ENCODE measurements around the gene SYVN1. TPM values are rescaled to one million over a fixed set of nuclear protein-coding genes. Genes with fewer than 3 reads are reported as not detected.

SYVN1 gene
- total RNA-seq, 1 experiment from 2014 or later: 34.8 TPM

- TF ChIP-seq MAX (CRISPR knock-in tag; IDR thresholded peaks at IDR 0.05): peak; percentile 74; the same call in 1 of the 2 replicates
Measured at GRCh38 chr11:65117206-65118096, 16.9 kb downstream of the SYVN1 start, which contains the start of gene ZNHIT2 (continued).

- ChIA-PET CTCF (interaction anchor here (0.9 to 2.9 kb wide), 15 partner anchors 9 to 338 kb away, joined by 3 to 18 read pairs (median 7); partner anchors contain the start of genes ARL2, CAPN1, CDC42BPG and CDC42EP2), POLR2A (interaction anchor here (0.6 to 2.3 kb wide), 4 partner anchors 21 to 84 kb away, joined by 3 to 11 read pairs (median 4); partner anchors contain the start of gene CAPN1)
- H3K4me1 Mint-ChIP-seq: peaks cover 19% of the 10 kb centered on the region
- peak overlapping the region; percentile 86 for H3K27ac Mint-ChIP-seq
- H3K9me3 Mint-ChIP-seq: no peaks in the 10 kb centered on the region
- H3K27me3 Mint-ChIP-seq (ENCODE audit: low read depth): no peaks in the 10 kb centered on the region
- DNase-seq (ENCODE audit: low spot score): no peak
- ATAC-seq: peak; percentile 0; the same call in 1 of the 2 replicates
- H3K36me3 Mint-ChIP-seq: peaks cover 33% of the 10 kb centered on the region
- peak overlapping the region; percentile 86 for H3K4me3 Mint-ChIP-seq
- TF ChIP-seq ATF1 (CRISPR knock-in tag; IDR thresholded peaks at IDR 0.05) (peak; percentile 69; the same call in 1 of the 2 replicates), ETV6 (CRISPR knock-in tag; IDR thresholded peaks at IDR 0.05) (no peak), NFATC4 (CRISPR knock-in tag; IDR thresholded peaks at IDR 0.05) (no peak), NFE2L1 (CRISPR knock-in tag; IDR thresholded peaks at IDR 0.05) (peak; percentile 87), TEAD4 (CRISPR knock-in tag; IDR thresholded peaks at IDR 0.05) (no peak), ARID4B (CRISPR knock-in tag; IDR thresholded peaks at IDR 0.05; ENCODE audit: borderline replicate concordance) (peak; percentile 94), STAT6 (CRISPR knock-in tag; conservative IDR thresholded peaks at IDR 0.05; ENCODE audit: low read depth) (no peak), IRF2 (CRISPR knock-in tag; IDR thresholded peaks at IDR 0.05; ENCODE audit: borderline replicate concordance, low read depth) (no peak; the same call in 1 of the 2 replicates), ZNF425 (CRISPR knock-in tag; conservative IDR thresholded peaks at IDR 0.05) (no peak), ZNF219 (CRISPR knock-in tag; IDR thresholded peaks at IDR 0.05; ENCODE audit: borderline replicate concordance) (peak; percentile 86; the same call in 1 of the 2 replicates), AR (CRISPR knock-in tag; IDR thresholded peaks at IDR 0.05) (no peak), E2F4 (CRISPR knock-in tag; IDR thresholded peaks at IDR 0.05; ENCODE audit: borderline replicate concordance, low read depth) (no peak), SOX15 (CRISPR knock-in tag; IDR thresholded peaks at IDR 0.05) (no peak), ZNF281 (CRISPR knock-in tag; IDR thresholded peaks at IDR 0.05) (peak; percentile 92)
Measured at GRCh38 chr11:65116370-65117205, 17.7 kb downstream of the SYVN1 start.
